ENCODE data around the gene TCTN2.

TCTN2 gene

GRCh38 chr12:123643911-123644310, 27.0 kb upstream of the TCTN2 start:
- Histone ChIP-seq H3K9me3 (ENCODE audit: control insufficient read depth, low read length) (no peaks in the 10 kb centered on the region), H3K27ac (no peak overlapping the region), H3K27me3 (ENCODE audit: control insufficient read depth, insufficient read depth, low read length) (no peaks in the 10 kb centered on the region), H3K4me2 (ENCODE audit: low read length) (no peak overlapping the region), H2AFZ (no peak overlapping the region), H3K79me2 (peaks cover 8% of the 10 kb centered on the region), H3K36me3 (ENCODE audit: control insufficient read depth, insufficient read depth, low read length) (no peaks in the 10 kb centered on the region), H3K9ac (no peak overlapping the region), H3K4me3 (ENCODE audit: low read depth, low read length) (no peak overlapping the region), H3K4me1 (no peaks in the 10 kb centered on the region)
- TF ChIP-seq CTCF (IDR thresholded peaks at IDR 0.05): no peak

- Histone ChIP-seq H3K27ac (no peak overlapping the region), H3K36me3 (ENCODE audit: control insufficient read depth, insufficient read depth, low read length) (no peaks in the 10 kb centered on the region), H2AFZ (no peak overlapping the region), H3K4me1 (no peaks in the 10 kb centered on the region), H3K27me3 (ENCODE audit: control insufficient read depth, insufficient read depth, low read length) (no peaks in the 10 kb centered on the region), H3K9ac (no peak overlapping the region), H3K4me3 (ENCODE audit: low read depth, low read length) (no peak overlapping the region), H3K4me2 (ENCODE audit: low read length) (no peak overlapping the region), H3K79me2 (peaks cover 13% of the 10 kb centered on the region), H3K9me3 (ENCODE audit: control insufficient read depth, low read length) (no peaks in the 10 kb centered on the region)
- no peak for TF ChIP-seq CTCF (IDR thresholded peaks at IDR 0.05)
Measured at GRCh38 chr12:123645380-123645779, 25.5 kb upstream of the TCTN2 start.

DNA sequence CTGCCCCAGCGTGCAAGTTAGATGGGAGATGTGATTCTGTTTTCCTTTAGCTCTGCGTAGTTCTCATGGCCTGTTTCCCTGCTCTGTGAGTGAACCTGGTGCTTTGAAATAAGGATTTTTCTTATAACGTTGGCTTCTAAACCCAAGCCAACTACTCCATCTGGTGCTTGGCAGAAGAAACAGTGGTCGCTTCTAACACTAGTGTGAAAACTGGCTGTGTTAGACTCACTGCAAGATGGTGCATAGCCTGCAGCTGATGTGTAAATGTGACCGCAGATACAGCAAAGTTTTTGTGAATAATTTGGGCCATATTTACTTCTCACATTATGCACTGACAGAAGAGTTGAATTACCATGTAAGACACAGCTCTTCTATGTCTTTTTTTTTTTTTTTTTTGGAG, 25.0 kb upstream of the TCTN2 start:
- H3K9me3 ChIP-seq (ENCODE audit: control insufficient read depth, low read length): no peaks in the 10 kb centered on the region
- H2AFZ ChIP-seq: no peak overlapping the region
- H3K36me3 ChIP-seq (ENCODE audit: control insufficient read depth, insufficient read depth, low read length): no peaks in the 10 kb centered on the region
- H3K79me2 ChIP-seq: peaks cover 13% of the 10 kb centered on the region
- no peaks in the 10 kb centered on the region for H3K27me3 ChIP-seq (ENCODE audit: control insufficient read depth, insufficient read depth, low read length)
- H3K4me3 ChIP-seq (ENCODE audit: low read depth, low read length): no peak overlapping the region
- H3K9ac ChIP-seq: no peak overlapping the region
- no peak for TF ChIP-seq CTCF (IDR thresholded peaks at IDR 0.05)
- no peak overlapping the region for H3K4me2 ChIP-seq (ENCODE audit: low read length)
- H3K27ac ChIP-seq: no peak overlapping the region
- no peaks in the 10 kb centered on the region for H3K4me1 ChIP-seq

- H3K4me1 ChIP-seq: no peaks in the 10 kb centered on the region
- no peak overlapping the region for H3K4me2 ChIP-seq (ENCODE audit: low read length)
- H3K4me3 ChIP-seq (ENCODE audit: low read depth, low read length): no peak overlapping the region
- no peaks in the 10 kb centered on the region for H3K27me3 ChIP-seq (ENCODE audit: control insufficient read depth, insufficient read depth, low read length)
- H3K36me3 ChIP-seq (ENCODE audit: control insufficient read depth, insufficient read depth, low read length): no peaks in the 10 kb centered on the region
- H3K27ac ChIP-seq: no peak overlapping the region
- no peak for TF ChIP-seq CTCF (IDR thresholded peaks at IDR 0.05)
- no peaks in the 10 kb centered on the region for H3K9me3 ChIP-seq (ENCODE audit: control insufficient read depth, low read length)
- peaks cover 13% of the 10 kb centered on the region for H3K79me2 ChIP-seq
- H3K9ac ChIP-seq: no peak overlapping the region
- no peak overlapping the region for H2AFZ ChIP-seq
Measured at GRCh38 chr12:123648401-123648800, 22.5 kb upstream of the TCTN2 start.

DNA sequence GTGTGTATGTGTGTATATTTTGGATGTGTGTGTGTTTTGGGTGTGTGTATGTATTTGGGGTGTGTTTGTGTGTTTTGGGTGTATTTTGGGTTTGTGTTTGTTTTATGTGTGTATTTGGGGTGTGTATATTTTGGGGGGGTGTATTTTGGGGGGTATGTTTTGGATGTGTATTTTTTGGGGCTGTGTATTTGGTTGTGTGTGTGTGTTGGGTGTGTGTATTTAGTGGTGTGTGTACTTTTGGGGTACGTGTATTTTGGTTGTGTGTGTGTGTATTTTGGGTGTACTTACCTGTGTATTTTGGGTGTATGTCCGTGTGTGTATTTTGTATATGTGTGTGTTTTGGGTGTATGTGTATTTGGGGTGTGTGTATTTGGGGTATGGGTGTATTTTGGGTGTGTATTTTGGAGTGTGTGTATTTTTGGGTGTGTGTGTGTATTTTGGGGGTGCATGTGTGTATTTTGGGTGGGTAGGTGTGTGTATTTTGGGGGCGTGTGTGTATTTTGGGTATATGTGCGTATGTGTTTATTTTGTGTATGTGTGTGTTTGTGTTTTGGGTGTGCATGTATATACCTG, 16.7 kb upstream of the TCTN2 start:
- no peak overlapping the region for H3K9ac ChIP-seq
- TF ChIP-seq CTCF (IDR thresholded peaks at IDR 0.05): no peak
- no peaks in the 10 kb centered on the region for H3K27me3 ChIP-seq (ENCODE audit: control insufficient read depth, insufficient read depth, low read length)
- H3K79me2 ChIP-seq: peaks cover 2% of the 10 kb centered on the region
- H3K36me3 ChIP-seq (ENCODE audit: control insufficient read depth, insufficient read depth, low read length): no peaks in the 10 kb centered on the region
- no peak overlapping the region for H3K4me3 ChIP-seq (ENCODE audit: low read depth, low read length)
- no peaks in the 10 kb centered on the region for H3K4me1 ChIP-seq
- H3K4me2 ChIP-seq (ENCODE audit: low read length): no peak overlapping the region
- H3K27ac ChIP-seq: no peak overlapping the region
- no peaks in the 10 kb centered on the region for H3K9me3 ChIP-seq (ENCODE audit: control insufficient read depth, low read length)
- H2AFZ ChIP-seq: no peak overlapping the region

Data from parathyroid adenoma (tissue), 2 donors.